Measurements from ENCODE around the gene FANK1. TPM values are rescaled to one million over a fixed set of nuclear protein-coding genes. Genes with fewer than 3 reads are reported as not detected.
"Not testable (repeated sequence)": the region's sequence is repeated elsewhere in the genome, so short reads cannot be mapped to it uniquely, and the experiment has no call there.

FANK1 gene
- total RNA-seq, 2 donors from 2014 or later, result 1.1 TPM; not detected in 1

GRCh38 chr10:125970077-125970630, 73.8 kb downstream of the FANK1 start:
- not testable (repeated sequence) for H3K4me1 Mint-ChIP-seq (ENCODE audit: low read depth); H3K4me3 Mint-ChIP-seq; H3K9me3 Mint-ChIP-seq; ATAC-seq (replicated peaks in 1 of 2); DNase-seq; H3K36me3 Mint-ChIP-seq (ENCODE audit: insufficient read depth in 2 of 2); H3K27ac Mint-ChIP-seq; H3K27me3 Mint-ChIP-seq (ENCODE audit: low read depth)

GRCh38 chr10:125976960-125977605, 80.7 kb downstream of the FANK1 start:
- DNase-seq, result no peak
- peaks cover 0 to 2% of the 10 kb centered on the region in 2 donors for H3K36me3 Mint-ChIP-seq (ENCODE audit: insufficient read depth in 2 of 2)

GRCh38 chr10:125979976-125980375, 83.6 kb downstream of the FANK1 start:
- Mint-ChIP-seq H3K36me3 (ENCODE audit: insufficient read depth in 2 of 2) (no peaks in the 10 kb centered on the region), H3K27ac (no peak overlapping the region), H3K4me1 (ENCODE audit: low read depth) (no peaks in the 10 kb centered on the region), H3K27me3 (ENCODE audit: low read depth) (peaks cover 9% of the 10 kb centered on the region), H3K4me3 (no peak overlapping the region), H3K9me3 (peaks cover 0 to under 1% of the 10 kb centered on the region in 2 donors)
- ATAC-seq (replicated peaks in 1 of 2) (no peak), DNase-seq (no peak)

More at GRCh38 chr10:125976960-125977605, 80.7 kb downstream of the FANK1 start:
- Mint-ChIP-seq H3K4me3 (no peak overlapping the region), H3K4me1 (ENCODE audit: low read depth) (no peaks in the 10 kb centered on the region), H3K27me3 (ENCODE audit: low read depth) (no peaks in the 10 kb centered on the region), H3K9me3 (peaks cover 0 to 1% of the 10 kb centered on the region in 2 donors), H3K27ac (no peak overlapping the region)
- ATAC-seq (replicated peaks in 1 of 2), result no peak

GRCh38 chr10:125980521-125981035, 84.2 kb downstream of the FANK1 start:
- Mint-ChIP-seq H3K36me3 (ENCODE audit: insufficient read depth in 2 of 2) (no peaks in the 10 kb centered on the region), H3K27me3 (ENCODE audit: low read depth) (peaks cover 9% of the 10 kb centered on the region), H3K4me3 (no peak overlapping the region), H3K9me3 (no peaks in the 10 kb centered on the region), H3K27ac (no peak overlapping the region), H3K4me1 (ENCODE audit: low read depth) (no peaks in the 10 kb centered on the region)
- DNase-seq (no peak), ATAC-seq (replicated peaks in 1 of 2) (no peak)

GRCh38 chr10:125982260-125982948, 86.0 kb downstream of the FANK1 start:
- H3K27ac Mint-ChIP-seq, result no peak overlapping the region

GRCh38 chr10:125983161-125983560, 86.8 kb downstream of the FANK1 start:
- H3K27ac Mint-ChIP-seq, result no peak overlapping the region
- H3K4me3 Mint-ChIP-seq, result no peak overlapping the region
- H3K4me1 Mint-ChIP-seq (ENCODE audit: low read depth), result no peaks in the 10 kb centered on the region
- no peak for ATAC-seq (replicated peaks in 1 of 2)
- no peaks in the 10 kb centered on the region for H3K36me3 Mint-ChIP-seq (ENCODE audit: insufficient read depth in 2 of 2)
- peaks cover 9% of the 10 kb centered on the region for H3K27me3 Mint-ChIP-seq (ENCODE audit: low read depth)
- DNase-seq, result no peak
- H3K9me3 Mint-ChIP-seq, result no peaks in the 10 kb centered on the region

More at GRCh38 chr10:125982260-125982948, 86.0 kb downstream of the FANK1 start:
- peak; percentile 51 to 56 for ATAC-seq (replicated peaks in 1 of 2)
- Mint-ChIP-seq H3K36me3 (ENCODE audit: insufficient read depth in 2 of 2) (no peaks in the 10 kb centered on the region), H3K4me3 (no peak overlapping the region), H3K4me1 (ENCODE audit: low read depth) (no peaks in the 10 kb centered on the region), H3K27me3 (ENCODE audit: low read depth) (peaks cover 9% of the 10 kb centered on the region), H3K9me3 (no peaks in the 10 kb centered on the region)
- DNase-seq, result peak; percentile 7 to 43

GRCh38 chr10:125983656-125984055, 87.3 kb downstream of the FANK1 start:
- H3K27ac Mint-ChIP-seq, result no peak overlapping the region
- no peak overlapping the region for H3K4me3 Mint-ChIP-seq
- H3K4me1 Mint-ChIP-seq (ENCODE audit: low read depth), result no peaks in the 10 kb centered on the region

GRCh38 chr10:125984346-125984745, 88.0 kb downstream of the FANK1 start:
- Mint-ChIP-seq H3K4me1 (ENCODE audit: low read depth) (no peaks in the 10 kb centered on the region), H3K27me3 (ENCODE audit: low read depth) (peaks cover 9% of the 10 kb centered on the region), H3K36me3 (ENCODE audit: insufficient read depth in 2 of 2) (no peaks in the 10 kb centered on the region), H3K27ac (no peak overlapping the region), H3K9me3 (no peaks in the 10 kb centered on the region), H3K4me3 (no peak overlapping the region)
- DNase-seq (no peak), ATAC-seq (replicated peaks in 1 of 2) (no peak)

More at GRCh38 chr10:125983656-125984055, 87.3 kb downstream of the FANK1 start:
- Mint-ChIP-seq H3K36me3 (ENCODE audit: insufficient read depth in 2 of 2) (no peaks in the 10 kb centered on the region), H3K27me3 (ENCODE audit: low read depth) (peaks cover 9% of the 10 kb centered on the region), H3K9me3 (no peaks in the 10 kb centered on the region)
- DNase-seq (no peak), ATAC-seq (replicated peaks in 1 of 2) (no peak)

- Mint-ChIP-seq H3K27ac (no peak overlapping the region), H3K4me1 (ENCODE audit: low read depth) (no peaks in the 10 kb centered on the region), H3K36me3 (ENCODE audit: insufficient read depth in 2 of 2) (no peaks in the 10 kb centered on the region), H3K9me3 (no peaks in the 10 kb centered on the region), H3K4me3 (no peak overlapping the region), H3K27me3 (ENCODE audit: low read depth) (peaks cover 9% of the 10 kb centered on the region)
- no peak for DNase-seq
- ATAC-seq (replicated peaks in 1 of 2), result no peak
Observed at GRCh38 chr10:125984865-125985495, 88.6 kb downstream of the FANK1 start.

- H3K27me3 Mint-ChIP-seq (ENCODE audit: low read depth), result peaks cover 9% of the 10 kb centered on the region
- DNase-seq, result no peak
- no peak overlapping the region for H3K27ac Mint-ChIP-seq
- H3K9me3 Mint-ChIP-seq, result no peaks in the 10 kb centered on the region
- no peak for ATAC-seq (replicated peaks in 1 of 2)
- no peaks in the 10 kb centered on the region for H3K4me1 Mint-ChIP-seq (ENCODE audit: low read depth)
- no peak overlapping the region for H3K4me3 Mint-ChIP-seq
- H3K36me3 Mint-ChIP-seq (ENCODE audit: insufficient read depth in 2 of 2), result peaks cover 0 to 1% of the 10 kb centered on the region in 2 donors
Observed at GRCh38 chr10:125985557-125986240, 89.3 kb downstream of the FANK1 start.

GRCh38 chr10:125989791-125990190, 93.4 kb downstream of the FANK1 start:
- no peaks in the 10 kb centered on the region for H3K27me3 Mint-ChIP-seq (ENCODE audit: low read depth)
- H3K4me3 Mint-ChIP-seq, result no peak overlapping the region
- no peak overlapping the region for H3K27ac Mint-ChIP-seq
- ATAC-seq (replicated peaks in 1 of 2), result no peak
- no peak for DNase-seq
- H3K4me1 Mint-ChIP-seq (ENCODE audit: low read depth), result no peaks in the 10 kb centered on the region
- H3K9me3 Mint-ChIP-seq, result no peaks in the 10 kb centered on the region
- H3K36me3 Mint-ChIP-seq (ENCODE audit: insufficient read depth in 2 of 2), result peaks cover 0 to 3% of the 10 kb centered on the region in 2 donors

- ATAC-seq (replicated peaks in 1 of 2) (no peak), DNase-seq (no peak)
- Mint-ChIP-seq H3K4me3 (no peak overlapping the region), H3K36me3 (ENCODE audit: insufficient read depth in 2 of 2) (peaks cover 0 to 3% of the 10 kb centered on the region in 2 donors), H3K27ac (no peak overlapping the region), H3K27me3 (ENCODE audit: low read depth) (no peaks in the 10 kb centered on the region), H3K4me1 (ENCODE audit: low read depth) (no peaks in the 10 kb centered on the region), H3K9me3 (no peaks in the 10 kb centered on the region)
Observed at GRCh38 chr10:125990974-125991373, 94.6 kb downstream of the FANK1 start.
